SU-DHL-6 (cell line): ENCODE results near the gene ITFG1.

Source experiments
- H2AFZ ChIP-seq: fragments of 200-600 bp; sonication (generic); 2 replicates; pipeline ENCODE4 v1.6.1; 2014; ENCODE audit warnings: low read depth, mild to moderate bottlenecking, moderate library complexity, mixed read lengths, antibody characterized with exemption, low read length; ENCODE audit not compliant: severe bottlenecking
- H3F3A ChIP-seq: fragments of 200-600 bp; shearing (Covaris generic); 2 replicates; pipeline ENCODE4 v1.6.0; 2016; ENCODE audit warnings: antibody characterized with exemption, mild to moderate bottlenecking; ENCODE audit not compliant: insufficient read depth
- H3K27ac ChIP-seq: fragments of 200-600 bp; sonication (generic); 2 replicates; pipeline ENCODE4 v1.5.1; 2016; ENCODE audit warnings: low read depth, mild to moderate bottlenecking, low read length, moderate library complexity, mixed read lengths
- H3K27me3 ChIP-seq: fragments of 200-600 bp; sonication (generic), shearing (Covaris generic); 2 replicates; pipeline ENCODE4 v1.6.0; 2014; ENCODE audit warnings: mild to moderate bottlenecking, low read length
- H3K36me3 ChIP-seq: fragments of 200-600 bp; sonication (generic); 2 replicates; pipeline ENCODE4 v1.6.1; 2014; ENCODE audit warnings: mild to moderate bottlenecking, low read length, mixed read lengths
- H3K4me2 ChIP-seq: fragments of 300-600, 200-600 bp; shearing (Covaris generic), sonication (generic); 2 replicates; pipeline ENCODE4 v1.6.0; 2014; ENCODE audit warnings: low read length, low read depth, mild to moderate bottlenecking; ENCODE audit not compliant: poor library complexity, severe bottlenecking
- H3K4me3 ChIP-seq: fragments of 200-600 bp; sonication (generic); 2 replicates; pipeline ENCODE4 v1.5.1; 2014; ENCODE audit warnings: antibody characterized with exemption, low read length, mild to moderate bottlenecking, mixed read lengths; ENCODE audit not compliant: insufficient read depth, poor library complexity, severe bottlenecking
- H3K79me2 ChIP-seq: fragments of 200-600 bp; sonication (generic); 2 replicates; pipeline ENCODE4 v1.6.1; 2014; ENCODE audit warnings: mild to moderate bottlenecking, low read length, moderate library complexity; ENCODE audit not compliant: insufficient read depth
- H3K9ac ChIP-seq: fragments of 200-600 bp; sonication (generic); 2 replicates; pipeline ENCODE4 v1.7.0; 2014; ENCODE audit warnings: mild to moderate bottlenecking, low read length
- H3K9me2 ChIP-seq: fragments of 200-600 bp; sonication (generic); replicated peaks from 2 replicates; pipeline ENCODE4 v1.6.1; 2014; ENCODE audit warnings: low read length; ENCODE audit not compliant: insufficient read depth
- H3K9me3 ChIP-seq: fragments of 200-600 bp; sonication (generic); 2 replicates; pipeline ENCODE4 v1.6.1; 2014; ENCODE audit warnings: low read length, mixed read lengths; ENCODE audit not compliant: insufficient read depth
- H4K20me1 ChIP-seq: fragments of 200-600 bp; sonication (generic); 2 replicates; pipeline ENCODE4 v1.6.1; 2014; ENCODE audit warnings: low read depth, mild to moderate bottlenecking, antibody characterized with exemption, low read length, moderate library complexity, mixed read lengths
- EZH2phosphoT487 ChIP-seq: fragments of 200-600 bp; sonication (generic), shearing (Covaris generic); conservative IDR thresholded peaks from 2 replicates; pipeline ENCODE4 v1.6.1; 2018; ENCODE audit warnings: mild to moderate bottlenecking, antibody characterized with exemption, low read length, moderate library complexity, mixed read lengths
- TF ChIP-seq, protein P1 (sequence below): fragments of 200-600 bp; sonication (generic); IDR thresholded peaks from one replicate; pipeline ENCODE4 v1.5.1; 2017; ENCODE audit warnings: antibody characterized with exemption, mild to moderate bottlenecking, low read length, moderate library complexity; ENCODE audit not compliant: insufficient read depth, poor library complexity, severe bottlenecking

Gene ITFG1

DNA sequence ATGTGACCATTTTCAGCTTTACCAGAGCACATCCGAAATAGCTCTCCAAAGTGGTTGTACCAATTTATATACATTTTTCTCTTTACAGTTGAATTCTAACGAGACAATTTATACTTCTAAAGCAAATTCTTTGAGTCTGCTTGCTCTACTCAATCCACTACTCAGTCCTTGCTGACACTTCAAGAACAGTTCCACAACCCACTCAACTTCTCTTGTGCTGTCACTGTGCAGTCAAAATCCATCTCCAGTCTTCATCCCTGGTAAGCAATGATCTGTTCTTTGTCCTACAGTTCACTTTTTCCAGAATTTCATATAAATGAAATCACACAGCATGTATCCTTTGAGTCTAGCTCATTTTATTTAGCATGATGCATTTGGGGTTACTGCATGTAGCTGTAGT is 347.7 kb downstream of the ITFG1 start:
- H3K36me3 ChIP-seq = peaks cover 51% of the 10 kb centered on the region
- H3K79me2 ChIP-seq = no peaks in the 10 kb centered on the region
- H3K27ac ChIP-seq = no peak overlapping the region
- no peaks in the 10 kb centered on the region for H4K20me1 ChIP-seq
- TF ChIP-seq, protein P1, sequence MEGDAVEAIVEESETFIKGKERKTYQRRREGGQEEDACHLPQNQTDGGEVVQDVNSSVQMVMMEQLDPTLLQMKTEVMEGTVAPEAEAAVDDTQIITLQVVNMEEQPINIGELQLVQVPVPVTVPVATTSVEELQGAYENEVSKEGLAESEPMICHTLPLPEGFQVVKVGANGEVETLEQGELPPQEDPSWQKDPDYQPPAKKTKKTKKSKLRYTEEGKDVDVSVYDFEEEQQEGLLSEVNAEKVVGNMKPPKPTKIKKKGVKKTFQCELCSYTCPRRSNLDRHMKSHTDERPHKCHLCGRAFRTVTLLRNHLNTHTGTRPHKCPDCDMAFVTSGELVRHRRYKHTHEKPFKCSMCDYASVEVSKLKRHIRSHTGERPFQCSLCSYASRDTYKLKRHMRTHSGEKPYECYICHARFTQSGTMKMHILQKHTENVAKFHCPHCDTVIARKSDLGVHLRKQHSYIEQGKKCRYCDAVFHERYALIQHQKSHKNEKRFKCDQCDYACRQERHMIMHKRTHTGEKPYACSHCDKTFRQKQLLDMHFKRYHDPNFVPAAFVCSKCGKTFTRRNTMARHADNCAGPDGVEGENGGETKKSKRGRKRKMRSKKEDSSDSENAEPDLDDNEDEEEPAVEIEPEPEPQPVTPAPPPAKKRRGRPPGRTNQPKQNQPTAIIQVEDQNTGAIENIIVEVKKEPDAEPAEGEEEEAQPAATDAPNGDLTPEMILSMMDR = no peak
- TF ChIP-seq EZH2phosphoT487 = no peak
- H3K9me3 ChIP-seq = no peaks in the 10 kb centered on the region
- H3K9ac ChIP-seq = no peak overlapping the region
- H3F3A ChIP-seq = no peaks in the 10 kb centered on the region
- no peak overlapping the region for H2AFZ ChIP-seq
- H3K4me2 ChIP-seq = no peak overlapping the region
- no peaks in the 10 kb centered on the region for H3K27me3 ChIP-seq
- no peaks in the 10 kb centered on the region for H3K9me2 ChIP-seq
- no peak overlapping the region for H3K4me3 ChIP-seq

- TF ChIP-seq EZH2phosphoT487 = no peak
- TF ChIP-seq, protein P1 = no peak
Observed at GRCh38 chr16:47110939-47111338, 349.9 kb downstream of the ITFG1 start.

GRCh38 chr16:47109361-47109760 is 351.5 kb downstream of the ITFG1 start:
- Histone ChIP-seq H3K27ac (no peak overlapping the region), H4K20me1 (no peaks in the 10 kb centered on the region), H3K4me2 (no peak overlapping the region), H3K9me2 (no peaks in the 10 kb centered on the region), H3K36me3 (peaks cover 58% of the 10 kb centered on the region), H3K79me2 (0 out of 2 replicates have a peak, but pooled peaks cover 9% of the 10 kb centered on the region), H3F3A (no peaks in the 10 kb centered on the region), H3K9me3 (no peaks in the 10 kb centered on the region), H2AFZ (no peak overlapping the region), H3K27me3 (no peaks in the 10 kb centered on the region), H3K4me3 (no peak overlapping the region), H3K9ac (no peak overlapping the region)
- TF ChIP-seq EZH2phosphoT487 = no peak
- TF ChIP-seq, protein P1 = no peak

More at GRCh38 chr16:47110939-47111338, 349.9 kb downstream of the ITFG1 start:
- Histone ChIP-seq H3K27ac (no peak overlapping the region), H3K27me3 (no peaks in the 10 kb centered on the region), H3K9ac (no peak overlapping the region), H4K20me1 (no peaks in the 10 kb centered on the region), H2AFZ (no peak overlapping the region), H3K36me3 (peaks cover 46% of the 10 kb centered on the region), H3K9me2 (no peaks in the 10 kb centered on the region), H3K9me3 (no peaks in the 10 kb centered on the region), H3K4me3 (no peak overlapping the region), H3K79me2 (0 out of 2 replicates have a peak, but pooled peaks cover 5% of the 10 kb centered on the region), H3K4me2 (no peak overlapping the region), H3F3A (no peaks in the 10 kb centered on the region)
